HCEC 1CT (cell line): ENCODE data around the gene UNC119.
"Not testable (repeated sequence)": the region's sequence is repeated elsewhere in the genome, so short reads cannot be mapped to it uniquely, and the experiment has no call there.

ENCODE experiments used
- DNase-seq: peaks from one replicate; pipeline ENCODE4 v3.0.0-alpha.2; 2017

The UNC119 gene

GRCh38 chr17:28552176-28552999, at the start of gene UNC119:
Gene UNC119 (minus strand): TSS chr17:28552624. CDS start chr17:28552557, 67 bp downstream.
- DNase-seq, result peak; percentile 63

DNA sequence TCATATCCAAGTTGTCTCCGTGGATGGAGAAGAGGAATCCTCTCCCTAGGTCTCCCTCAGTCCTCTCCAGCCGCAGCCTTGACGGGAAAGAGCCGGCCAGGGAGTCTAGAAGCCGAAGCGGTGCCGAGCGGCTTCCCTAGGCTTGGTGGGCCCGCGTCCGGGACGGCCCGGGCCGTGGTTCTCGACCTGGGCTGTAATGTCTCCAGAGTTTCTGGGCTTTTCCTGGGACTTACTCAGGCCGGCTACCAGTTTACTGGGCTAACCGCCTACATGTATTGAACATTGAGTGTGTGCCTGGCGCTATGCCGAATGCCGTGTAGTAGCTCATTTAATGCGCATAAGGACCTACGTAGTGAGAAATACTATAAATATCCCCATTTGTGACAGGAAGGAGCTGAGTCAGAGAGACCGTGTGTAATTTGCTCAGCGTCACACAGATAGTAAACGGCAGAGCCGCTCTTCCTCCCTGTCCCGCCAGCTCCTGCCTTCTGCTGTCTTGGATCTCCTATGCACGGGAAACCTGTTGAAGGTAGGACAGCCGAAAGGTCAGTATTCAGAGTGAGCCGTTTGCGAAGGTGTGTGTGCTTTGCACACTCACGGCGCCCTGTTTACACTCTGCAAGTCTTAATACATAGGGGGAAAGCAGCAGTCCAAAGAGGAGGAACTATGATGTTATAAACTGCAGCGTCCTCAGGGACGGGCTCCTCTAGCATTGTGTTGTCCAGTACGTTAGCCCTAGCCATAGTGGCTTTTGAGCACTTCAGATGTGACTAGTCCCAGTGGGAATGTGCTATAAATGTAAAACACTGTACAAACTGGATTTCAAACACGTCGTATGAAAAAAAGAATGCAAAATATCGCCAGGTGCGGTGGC, 47.1 kb upstream of the UNC119 start:
- peak; percentile 94 for DNase-seq

DNA sequence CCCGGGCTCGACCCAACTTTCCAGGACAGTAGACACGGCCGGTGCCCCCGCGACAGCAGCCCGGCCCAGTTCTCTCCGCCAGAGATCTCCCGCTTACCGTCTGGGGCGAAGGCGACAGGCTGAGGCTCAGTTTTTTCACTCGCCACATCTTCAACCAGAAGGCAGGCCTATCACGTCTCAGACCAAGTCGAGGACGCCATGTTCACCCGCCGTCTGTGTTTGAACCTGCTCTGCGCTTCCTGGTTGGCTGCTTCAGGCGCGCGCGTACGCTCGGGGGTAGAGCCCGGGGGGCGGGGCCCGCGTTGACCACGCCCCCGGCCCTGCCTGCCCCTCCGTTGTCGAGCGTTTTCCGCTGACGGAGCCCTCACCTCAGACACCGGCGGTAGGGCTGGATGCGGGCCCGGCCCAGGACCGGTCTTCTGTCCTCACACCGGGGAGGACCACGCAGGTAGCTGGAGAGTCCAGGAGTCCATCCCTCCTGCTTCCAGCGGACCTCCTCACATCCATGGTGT, 46.4 kb upstream of the UNC119 start, which contains the start of gene SPAG5:
TSS of gene SPAG5 (minus strand) at position 227 of the 512 bp plus-strand sequence. CDS start at position 148, 79 bp downstream.
- peak; percentile 91 for DNase-seq

DNA sequence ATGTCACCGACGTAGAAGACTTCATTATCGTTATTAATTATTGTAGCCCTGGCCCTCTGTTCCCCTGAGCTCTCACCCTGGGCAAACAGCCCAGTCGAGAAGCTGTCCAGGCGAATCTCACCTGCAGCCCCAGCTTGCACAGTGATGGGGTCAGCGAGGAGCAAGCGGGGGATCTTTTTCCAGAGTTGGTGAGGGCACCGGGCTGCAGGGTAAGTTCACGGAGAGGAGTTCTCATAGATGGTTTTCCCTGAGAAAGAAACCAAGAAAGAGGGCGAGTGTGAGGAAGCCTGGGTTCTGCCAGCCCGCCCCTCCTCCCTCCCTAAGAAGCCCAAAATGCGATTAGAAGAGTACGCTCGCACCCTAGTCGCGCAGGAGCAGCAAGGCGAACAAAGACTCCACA, 46.0 kb upstream of the UNC119 start:
- no peak for DNase-seq

GRCh38 chr17:28597606-28598383, 45.4 kb upstream of the UNC119 start:
- DNase-seq, result no peak

DNA sequence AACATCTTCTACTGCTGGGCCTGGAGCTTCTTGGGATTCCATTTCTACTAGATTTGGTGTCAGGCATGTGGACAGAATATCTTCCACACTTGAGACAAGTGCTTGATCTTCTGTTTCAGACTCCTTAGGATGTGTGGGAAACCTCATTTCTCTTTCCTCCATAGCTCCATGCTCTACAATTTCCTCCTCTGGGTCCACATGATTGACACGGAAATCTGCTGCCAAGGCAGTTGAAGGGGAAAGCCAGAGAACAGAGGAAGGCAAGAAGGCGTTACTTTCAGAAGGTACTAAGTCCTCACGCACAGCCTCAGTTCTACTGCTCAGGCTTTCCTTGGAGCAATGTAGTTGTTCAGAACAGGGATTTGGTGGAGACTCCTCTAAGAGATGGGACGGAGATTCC, 39.8 kb upstream of the UNC119 start:
- DNase-seq, result no peak

DNA sequence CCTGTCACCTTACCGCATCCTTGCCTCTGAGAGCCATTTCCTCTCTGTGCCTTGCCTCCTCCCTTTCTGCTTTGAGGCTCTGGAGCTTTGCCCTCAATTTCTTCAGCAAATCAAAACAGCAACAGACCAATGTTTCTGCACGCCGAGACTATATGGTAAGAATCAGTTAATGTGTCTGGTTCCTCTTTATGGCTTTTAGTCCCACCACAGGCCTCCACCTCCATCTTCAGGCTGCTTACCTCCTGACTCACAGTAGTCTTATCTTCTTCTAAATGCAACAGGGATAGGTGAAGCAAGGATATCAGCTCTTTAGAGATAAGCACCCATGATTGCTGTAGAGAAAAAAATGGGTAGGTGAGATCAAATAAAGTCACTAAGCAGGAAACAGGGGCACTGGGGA, 33.4 kb upstream of the UNC119 start:
- no peak for DNase-seq

DNA sequence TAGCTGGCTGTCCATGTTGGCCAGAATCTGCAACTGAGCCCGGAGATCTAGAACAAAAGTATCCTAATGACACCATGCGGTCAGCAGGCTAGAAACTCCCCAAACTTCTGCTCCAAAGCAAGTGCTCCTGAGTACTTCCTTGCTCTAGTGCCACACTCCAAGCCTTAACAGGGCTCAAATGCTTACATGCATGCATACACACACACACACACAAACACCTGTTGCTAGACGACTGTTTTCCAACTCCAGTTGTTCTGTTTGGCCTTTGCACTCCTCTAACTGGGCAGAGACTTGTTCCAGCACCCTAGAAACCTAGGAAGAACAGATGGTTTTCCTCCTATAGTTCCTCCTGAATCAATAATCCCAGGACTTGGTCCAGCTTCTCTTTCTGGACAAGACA, 32.0 kb upstream of the UNC119 start:
- DNase-seq, result no peak

- DNase-seq, result no peak
Measured at GRCh38 chr17:28582513-28582912, 30.1 kb upstream of the UNC119 start.

DNA sequence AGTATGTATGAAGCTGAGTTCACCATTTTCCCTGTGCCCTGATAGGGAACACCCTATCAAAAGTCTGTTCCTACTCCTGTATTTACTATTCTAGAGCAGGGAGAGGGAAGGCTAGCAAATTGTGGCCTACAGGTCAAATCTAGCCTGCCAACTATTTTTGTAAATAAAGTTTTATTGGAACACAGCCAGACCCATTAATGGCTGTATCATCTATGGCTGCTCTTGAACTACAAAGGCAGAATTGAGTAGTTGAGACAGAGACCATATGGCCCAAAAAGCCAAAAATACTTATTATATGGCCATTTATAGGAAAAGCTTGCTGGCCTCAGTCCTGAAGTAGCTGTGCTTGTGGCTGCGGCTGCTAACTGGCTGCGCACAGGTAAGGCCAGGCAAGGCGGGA, 28.5 kb upstream of the UNC119 start:
- no peak for DNase-seq

DNA sequence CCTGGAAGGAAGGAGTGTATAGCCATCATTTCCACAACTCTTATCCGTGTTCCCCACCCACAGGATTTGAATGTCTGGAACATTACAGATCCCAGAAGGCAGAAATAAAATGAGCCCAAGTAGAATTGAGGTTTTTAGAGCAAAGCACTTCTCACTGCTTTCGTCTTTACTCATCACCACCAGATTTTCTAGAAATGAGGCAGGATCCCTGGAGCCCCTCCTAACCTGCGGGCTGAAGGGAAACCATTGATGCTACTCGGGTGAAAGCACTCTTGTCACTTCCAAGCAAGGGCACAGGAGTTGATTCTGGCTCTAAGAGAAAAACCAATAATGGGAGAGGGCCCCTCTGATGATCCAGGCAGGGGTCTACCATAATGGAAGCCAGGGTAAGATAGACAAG, 27.1 kb upstream of the UNC119 start:
- DNase-seq, result no peak

GRCh38 chr17:28578246-28579195, 26.1 kb upstream of the UNC119 start:
- DNase-seq, result no peak

DNA sequence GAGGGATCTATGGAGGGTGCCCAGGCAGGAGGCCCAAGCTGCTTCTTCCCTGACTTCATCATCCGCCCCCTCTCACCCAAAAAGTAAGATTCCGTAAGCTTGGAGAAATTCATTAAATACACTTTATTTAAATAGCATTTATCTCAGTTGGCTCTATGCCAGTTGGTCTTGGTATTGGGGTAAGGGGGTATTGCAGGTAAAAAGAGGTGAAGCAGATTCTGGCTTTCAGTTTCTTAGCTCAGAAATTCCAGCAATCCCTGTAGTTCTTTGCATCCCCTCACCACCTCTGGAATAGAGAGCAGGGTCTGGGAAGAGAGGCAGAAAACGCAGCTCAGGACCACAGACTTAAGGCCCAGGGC, 25.0 kb upstream of the UNC119 start:
- DNase-seq, result no peak

DNA sequence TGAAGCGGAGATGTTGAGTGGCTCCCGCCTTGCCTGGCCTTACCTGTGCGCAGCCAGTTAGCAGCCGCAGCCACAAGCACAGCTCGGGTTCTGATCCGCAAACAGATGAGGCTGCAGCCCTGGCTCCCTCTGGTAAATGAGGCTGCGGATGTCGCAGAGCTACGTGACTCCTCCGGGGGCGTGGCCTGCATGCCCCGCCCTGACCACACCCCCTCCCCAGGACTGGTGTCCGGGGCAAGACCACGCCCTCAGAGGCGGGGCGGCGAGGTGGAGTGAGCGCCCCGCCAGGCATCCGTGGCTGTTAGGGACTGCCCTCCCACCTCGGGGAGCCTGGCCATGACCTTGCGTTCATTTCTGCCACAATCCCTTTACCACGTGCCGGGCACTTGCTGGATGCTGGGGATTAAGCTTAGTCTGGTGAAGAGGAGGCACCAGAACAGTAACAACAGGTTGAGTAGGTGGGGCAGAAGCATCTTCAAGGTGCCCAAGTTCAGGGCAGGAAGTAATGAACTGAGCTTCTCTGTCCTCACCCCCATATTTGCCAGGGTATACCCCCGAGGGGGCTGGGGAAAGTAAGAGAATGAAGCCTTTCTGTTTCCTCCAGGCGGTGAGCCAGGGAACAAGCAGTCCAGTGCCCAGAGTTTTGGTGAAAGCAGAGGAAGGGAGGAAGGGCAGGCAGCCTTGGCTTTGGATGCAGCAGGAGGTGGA, 24.5 kb upstream of the UNC119 start, which contains the start of gene ALDOC:
TSS of gene ALDOC (minus strand) at position 138 of the 708 bp plus-strand sequence. CDS start 1,363 bp downstream, outside the sequence.
- peak; percentile 90 for DNase-seq

GRCh38 chr17:28576016-28576415, 23.6 kb upstream of the UNC119 start:
- DNase-seq, result not testable (repeated sequence)

- DNase-seq, result no peak
Measured at GRCh38 chr17:28575126-28575795, 22.8 kb upstream of the UNC119 start.

DNA sequence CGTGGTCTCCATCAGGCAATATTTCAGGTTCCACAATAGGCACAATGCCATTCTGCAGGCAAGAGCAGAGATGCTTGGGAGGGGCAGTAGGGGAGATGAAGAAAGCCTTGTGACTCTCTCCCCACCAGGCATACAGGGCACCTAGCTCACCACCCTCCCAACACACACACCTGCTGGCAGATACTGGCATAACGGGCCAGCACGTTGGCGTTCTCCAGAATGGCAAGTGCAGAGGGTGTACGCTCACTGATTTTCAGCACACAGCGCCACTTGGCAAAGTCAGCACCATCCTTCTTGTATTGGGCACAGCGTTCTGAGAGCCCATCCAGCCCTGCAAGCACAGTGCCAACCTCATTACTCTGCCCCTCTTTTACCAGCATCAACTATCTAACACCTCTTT, 22.1 kb upstream of the UNC119 start:
- no peak for DNase-seq

GRCh38 chr17:28573966-28574480, 21.6 kb upstream of the UNC119 start:
- DNase-seq, result no peak

GRCh38 chr17:28573521-28573920, 21.1 kb upstream of the UNC119 start:
- DNase-seq, result no peak

GRCh38 chr17:28573040-28573380, 20.6 kb upstream of the UNC119 start:
- DNase-seq, result no peak
